GM19238 (cell line): ENCODE measurements around the gene TUNAR.
"Not testable (repeated sequence)": the region's sequence is repeated elsewhere in the genome, so short reads cannot be mapped to it uniquely, and the experiment has no call there.

ENCODE experiments used
- DNase-seq: peaks from one replicate; pipeline ENCODE4 v3.0.0; 2011; ENCODE audit warnings: low spot score; ENCODE audit not compliant: insufficient read length

Gene TUNAR

GRCh38 chr14:95915330-95915729, 38.7 kb downstream of the TUNAR start:
- DNase-seq = no peak

GRCh38 chr14:95918466-95918865, 41.8 kb downstream of the TUNAR start:
- DNase-seq = no peak

GRCh38 chr14:95920769-95921438, 44.3 kb downstream of the TUNAR start:
- DNase-seq = no peak

- no peak for DNase-seq
These were observed 45.4 kb downstream of the TUNAR start for GRCh38 chr14:95922080-95922479.

- DNase-seq = no peak
These were observed 52.1 kb downstream of the TUNAR start for GRCh38 chr14:95928751-95929150.

GRCh38 chr14:95931384-95931783, 54.8 kb downstream of the TUNAR start:
- no peak for DNase-seq

- no peak for DNase-seq
These were observed 58.7 kb downstream of the TUNAR start for GRCh38 chr14:95935228-95935822.

- no peak for DNase-seq
These were observed 59.4 kb downstream of the TUNAR start for GRCh38 chr14:95936041-95936440.

GRCh38 chr14:95939335-95939734, 62.7 kb downstream of the TUNAR start:
- no peak for DNase-seq

GRCh38 chr14:95941897-95942296, 65.3 kb downstream of the TUNAR start:
- no peak for DNase-seq

GRCh38 chr14:95943699-95944098, 67.1 kb downstream of the TUNAR start:
- DNase-seq = no peak

GRCh38 chr14:95944462-95944861, 67.8 kb downstream of the TUNAR start:
- DNase-seq = no peak

- no peak for DNase-seq
These were observed 70.2 kb downstream of the TUNAR start for GRCh38 chr14:95946867-95947266.

GRCh38 chr14:95948558-95948981, 71.9 kb downstream of the TUNAR start:
- DNase-seq = no peak

GRCh38 chr14:95951359-95951758, 74.7 kb downstream of the TUNAR start:
- no peak for DNase-seq

- no peak for DNase-seq
These were observed 76.6 kb downstream of the TUNAR start for GRCh38 chr14:95953111-95953724.

- no peak for DNase-seq
These were observed 80.2 kb downstream of the TUNAR start for GRCh38 chr14:95956601-95957460.

- DNase-seq = no peak
These were observed 81.5 kb downstream of the TUNAR start for GRCh38 chr14:95958105-95958504.

- no peak for DNase-seq
These were observed 82.7 kb downstream of the TUNAR start for GRCh38 chr14:95959317-95959716.

GRCh38 chr14:95961481-95961880, 84.8 kb downstream of the TUNAR start:
- no peak for DNase-seq

- no peak for DNase-seq
These were observed 88.3 kb downstream of the TUNAR start for GRCh38 chr14:95964901-95965300.

GRCh38 chr14:95968048-95968447, 91.4 kb downstream of the TUNAR start:
- not testable (repeated sequence) for DNase-seq
